GM19395 (cell line): Measurements from ENCODE around the gene RTKN.
"Not testable (repeated sequence)": the region's sequence is repeated elsewhere in the genome, so short reads cannot be mapped to it uniquely, and the experiment has no call there.

ENCODE experiments used
- ATAC-seq: cut with Tn5 transposase; IDR thresholded peaks from one replicate; pipeline ENCODE4 v1.9.1; 2021; ENCODE audit warnings: mild to moderate bottlenecking, moderate library complexity; ENCODE audit not compliant: unreplicated experiment

The RTKN gene

GRCh38 chr2:74441690-74442482 lies at the start of gene RTKN:
RTKN (minus strand) TSS chr2:74441937; CDS start chr2:74441816, 121 bp downstream.
- ATAC-seq, result no peak

DNA sequence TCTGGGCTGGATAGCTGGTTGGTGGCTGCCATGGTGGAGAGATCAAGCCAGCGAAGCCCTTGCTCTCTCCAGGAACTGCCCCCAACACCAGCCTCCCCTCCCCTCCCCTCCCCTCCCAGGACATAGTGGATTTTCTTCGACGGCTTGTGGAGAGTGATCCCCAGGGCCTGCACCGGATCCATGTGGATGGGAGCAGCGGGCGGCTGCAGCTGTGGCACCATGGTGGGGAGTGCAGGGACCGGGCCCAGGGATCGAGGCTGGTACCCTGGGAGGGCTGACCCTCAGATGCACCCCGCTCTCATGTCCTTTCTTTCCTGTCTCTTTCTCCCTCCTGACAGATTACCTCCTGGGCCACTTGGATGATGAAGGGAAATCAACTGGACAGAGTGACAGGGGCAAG lies 48.2 kb upstream of the RTKN start:
- no peak for ATAC-seq

GRCh38 chr2:74488643-74489481 lies 47.1 kb upstream of the RTKN start:
- no peak for ATAC-seq

DNA sequence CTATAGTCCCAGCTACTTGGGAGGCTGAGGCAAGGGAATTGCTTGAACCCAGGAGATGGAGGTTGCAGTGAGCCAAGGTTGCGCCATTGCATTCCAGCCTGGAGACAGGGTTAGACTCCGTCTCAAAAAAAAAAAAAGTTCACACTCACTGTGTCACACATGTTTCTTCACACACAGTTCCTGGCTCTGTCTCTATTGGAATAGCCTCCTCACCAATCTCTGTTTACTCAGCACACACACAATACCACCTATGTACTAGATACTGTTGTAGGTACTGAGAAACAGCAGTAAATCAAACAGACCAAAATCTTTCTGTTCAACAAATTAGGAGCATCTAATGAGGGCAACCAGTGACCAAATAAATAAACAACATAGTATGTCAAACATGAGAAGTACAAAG lies 44.4 kb upstream of the RTKN start:
- no peak for ATAC-seq

DNA sequence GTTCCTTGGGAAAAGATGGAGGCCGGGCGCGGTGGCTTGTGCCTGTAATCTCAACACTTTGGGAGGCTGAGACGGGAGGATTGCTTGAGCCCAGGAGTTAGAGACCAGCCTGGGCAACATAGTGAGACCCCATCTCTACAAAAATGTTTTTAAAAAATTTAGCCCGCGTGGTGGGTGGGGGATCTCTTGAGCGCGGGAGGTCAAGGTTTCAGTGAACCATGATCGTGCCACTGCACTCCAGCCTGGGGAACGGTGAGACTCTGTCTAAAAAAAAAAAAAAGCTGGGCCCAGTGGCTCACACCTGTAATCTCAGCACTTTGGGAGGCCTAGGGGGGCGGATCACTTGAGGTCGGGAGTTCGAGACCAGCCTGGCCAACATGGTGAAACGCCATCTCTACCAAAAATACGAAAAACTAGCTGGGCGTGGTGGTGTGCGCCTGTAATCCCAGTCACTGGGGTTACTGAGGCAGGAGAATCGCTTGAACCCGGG lies 42.0 kb upstream of the RTKN start:
- ATAC-seq, result not testable (repeated sequence)

GRCh38 chr2:74482801-74483674 lies 41.3 kb upstream of the RTKN start, which contains the start of the genes CCDC142 and TTC31:
CCDC142 (minus strand) TSS chr2:74482998; CDS start chr2:74482837, 161 bp downstream.
TTC31 (plus strand) TSS chr2:74483081; CDS start chr2:74483096, 15 bp downstream.
- ATAC-seq, result peak; percentile 94

DNA sequence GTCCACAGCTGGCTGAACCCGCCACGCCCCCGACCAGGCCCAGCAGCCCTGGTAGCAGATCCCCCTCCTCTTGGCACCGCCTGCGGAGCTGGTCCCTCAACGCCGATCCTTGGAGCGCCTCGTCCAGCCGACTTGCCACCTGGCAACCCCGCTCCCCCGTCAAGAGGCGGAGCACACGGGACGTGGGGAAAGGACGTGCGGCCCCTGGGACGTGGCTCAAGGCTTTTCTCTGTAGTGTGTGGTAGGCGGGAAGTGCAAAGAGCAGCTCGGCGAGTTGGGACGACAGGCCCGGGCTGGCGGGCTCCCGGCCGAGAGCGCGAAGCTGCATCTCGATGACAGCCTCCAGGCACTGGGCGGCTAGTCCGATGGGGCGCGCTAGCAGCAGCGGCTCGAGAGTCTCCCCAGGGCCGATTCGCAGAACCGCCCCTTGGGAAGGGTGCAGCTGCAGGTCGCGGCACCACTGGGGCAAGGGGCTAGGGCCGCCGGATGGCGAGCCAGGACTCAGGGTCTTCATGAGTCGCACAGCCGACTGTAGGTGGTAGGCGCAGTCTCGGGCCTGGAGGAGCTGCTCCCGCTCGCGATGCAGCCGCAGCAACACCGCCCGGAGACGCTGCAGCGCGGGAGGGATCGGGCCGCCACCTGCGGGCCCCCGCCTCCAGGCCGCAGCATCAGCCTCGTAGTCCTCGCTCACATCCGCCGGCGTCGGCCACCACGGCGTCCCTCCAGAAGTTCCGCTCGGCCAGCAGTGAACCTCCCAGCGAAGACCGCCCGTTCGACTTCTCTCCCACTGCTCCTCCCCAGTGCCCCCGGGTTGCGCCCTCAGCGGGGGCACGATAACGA lies 40.4 kb upstream of the RTKN start:
- peak; percentile 46 for ATAC-seq

DNA sequence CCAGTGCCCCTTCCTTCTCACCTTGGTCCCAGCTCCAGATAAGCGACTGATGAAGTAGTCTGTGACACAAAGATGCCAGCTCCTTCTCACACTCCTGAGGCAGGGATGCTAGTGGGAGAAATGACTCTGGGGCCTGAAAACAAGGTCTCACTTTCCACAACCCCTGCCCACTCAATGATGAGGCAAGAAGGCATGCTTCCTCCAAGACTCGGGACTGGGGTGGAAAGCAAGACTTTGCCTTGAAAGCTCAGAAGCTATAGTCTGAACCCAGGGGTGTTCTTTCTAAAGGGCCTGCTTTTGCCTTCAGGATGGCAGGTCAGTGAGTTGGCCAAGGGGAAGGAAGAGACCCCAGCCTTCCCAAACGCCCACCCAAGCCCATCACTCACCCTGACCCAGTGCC lies 39.7 kb upstream of the RTKN start:
- ATAC-seq, result no peak

DNA sequence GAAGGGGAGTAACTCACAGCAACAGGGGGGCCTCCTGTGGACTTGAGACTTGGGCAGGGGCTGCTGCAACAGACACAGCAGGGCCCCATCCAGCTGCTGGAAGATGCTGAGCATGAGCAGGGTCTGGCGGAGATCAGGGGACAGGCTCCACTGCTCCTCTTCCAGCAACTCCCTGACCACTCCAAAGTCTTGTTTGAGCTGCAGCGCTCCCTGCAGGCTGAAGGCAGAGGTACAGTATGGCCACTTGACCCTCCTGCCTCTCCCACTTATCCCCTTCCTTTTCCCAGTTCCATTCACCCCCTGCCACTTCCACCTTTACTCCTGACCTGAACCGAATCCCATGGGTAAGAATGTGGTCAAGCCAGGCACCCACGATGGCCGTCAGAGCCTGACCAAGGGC lies 33.2 kb upstream of the RTKN start:
- ATAC-seq, result no peak

DNA sequence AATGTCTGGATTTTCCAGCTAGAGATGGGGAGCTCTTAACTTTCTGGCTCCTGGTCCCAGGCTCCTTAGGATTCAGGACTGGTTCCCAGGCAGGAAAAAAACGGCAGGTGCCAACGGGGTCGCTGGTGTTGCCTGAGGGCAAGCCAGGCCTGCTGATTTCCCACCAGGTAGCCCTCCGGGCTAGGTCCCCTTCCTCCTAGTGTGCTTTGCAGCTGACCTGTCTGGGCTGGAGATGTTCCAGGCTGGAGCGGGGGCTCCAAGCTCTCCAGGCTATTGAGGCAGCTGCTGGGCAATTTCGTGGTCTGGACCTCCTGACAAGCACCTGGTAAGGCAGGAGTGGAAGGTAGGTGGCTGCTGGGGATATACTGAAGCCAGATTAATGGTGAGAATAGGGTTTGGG lies 32.7 kb upstream of the RTKN start:
- no peak for ATAC-seq

DNA sequence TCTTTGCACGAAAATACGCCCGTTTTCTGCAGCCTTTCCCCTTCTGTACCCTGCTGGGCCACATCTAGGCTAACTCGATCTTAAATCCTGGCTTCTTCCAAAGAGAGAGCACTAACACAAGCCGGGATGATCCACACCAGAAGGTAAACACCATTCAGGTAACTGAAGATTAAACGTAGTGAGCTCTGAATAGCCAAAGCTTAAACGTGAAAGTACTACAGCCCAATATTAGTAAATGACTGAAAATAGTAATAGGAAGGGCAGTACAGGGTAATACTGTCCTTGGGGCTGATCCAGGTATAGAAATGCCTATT lies 31.2 kb upstream of the RTKN start:
- no peak for ATAC-seq

GRCh38 chr2:74472086-74472944 lies 30.6 kb upstream of the RTKN start, which contains the start of gene MRPL53:
MRPL53 (minus strand) TSS chr2:74472680; CDS start chr2:74472660, 20 bp downstream.
- peak; percentile 87 for ATAC-seq

GRCh38 chr2:74471332-74472065 lies 29.8 kb upstream of the RTKN start:
- ATAC-seq, result no peak

DNA sequence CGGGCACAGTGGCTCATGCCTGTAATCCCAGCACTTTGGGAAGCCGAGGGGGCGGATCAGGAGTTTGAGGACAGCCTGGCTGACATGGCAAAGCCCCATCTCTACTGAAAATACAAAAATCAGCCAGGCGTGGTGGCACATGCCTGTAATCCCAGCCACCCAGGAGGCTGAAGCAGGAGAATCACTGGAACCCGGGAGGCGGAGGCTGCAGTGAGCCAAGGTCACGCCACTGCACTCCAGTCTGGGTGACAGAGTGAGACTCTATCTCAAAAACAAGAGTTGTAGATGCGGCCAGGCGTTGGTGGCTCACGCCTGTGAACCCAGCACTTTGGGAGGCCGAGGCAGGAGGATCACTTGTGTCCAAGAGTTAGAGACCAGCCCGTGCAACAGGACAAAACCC lies 29.0 kb upstream of the RTKN start:
- ATAC-seq, result not testable (repeated sequence)

DNA sequence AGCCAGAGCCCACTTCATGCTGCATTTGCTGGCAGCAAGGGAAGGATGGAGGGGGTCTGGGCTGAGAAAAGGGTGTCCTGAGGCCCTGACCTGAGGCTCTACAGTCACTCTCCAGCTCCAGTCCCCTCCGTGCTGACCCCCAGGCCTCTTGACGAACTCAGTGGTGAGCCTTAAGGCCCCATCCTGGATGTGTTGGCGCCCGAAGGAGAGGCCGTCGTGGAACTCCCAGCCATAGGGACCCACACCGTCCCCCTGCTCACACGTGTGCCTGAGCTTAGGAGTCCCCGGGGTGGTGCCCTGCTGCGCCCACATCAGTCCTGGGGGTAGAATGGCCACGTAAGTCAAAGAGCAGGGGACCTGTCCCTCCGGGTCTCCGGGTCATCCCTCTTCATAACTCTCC lies 22.7 kb upstream of the RTKN start:
- no peak for ATAC-seq

- no peak for ATAC-seq
Observed at GRCh38 chr2:74462786-74463105, 21.0 kb upstream of the RTKN start.

GRCh38 chr2:74462054-74462785 lies 20.5 kb upstream of the RTKN start:
- ATAC-seq, result no peak
